ENCODE measurements around the gene CCL16.

- TF ChIP-seq YY1 (IDR thresholded peaks at IDR 0.05; ENCODE audit: insufficient read depth, insufficient read length) = no peak
- TF ChIP-seq SUZ12 (IDR thresholded peaks at IDR 0.05; ENCODE audit: extremely low read depth, insufficient read depth, insufficient read length) = no peak
- TF ChIP-seq ZNF274 (IDR thresholded peaks at IDR 0.05; ENCODE audit: low read depth, low read length) = no peak
Observed at GRCh38 chr17:35931794-35932425, 49.4 kb downstream of the CCL16 start.
